ENCODE results near the gene CFAP77.

DNA sequence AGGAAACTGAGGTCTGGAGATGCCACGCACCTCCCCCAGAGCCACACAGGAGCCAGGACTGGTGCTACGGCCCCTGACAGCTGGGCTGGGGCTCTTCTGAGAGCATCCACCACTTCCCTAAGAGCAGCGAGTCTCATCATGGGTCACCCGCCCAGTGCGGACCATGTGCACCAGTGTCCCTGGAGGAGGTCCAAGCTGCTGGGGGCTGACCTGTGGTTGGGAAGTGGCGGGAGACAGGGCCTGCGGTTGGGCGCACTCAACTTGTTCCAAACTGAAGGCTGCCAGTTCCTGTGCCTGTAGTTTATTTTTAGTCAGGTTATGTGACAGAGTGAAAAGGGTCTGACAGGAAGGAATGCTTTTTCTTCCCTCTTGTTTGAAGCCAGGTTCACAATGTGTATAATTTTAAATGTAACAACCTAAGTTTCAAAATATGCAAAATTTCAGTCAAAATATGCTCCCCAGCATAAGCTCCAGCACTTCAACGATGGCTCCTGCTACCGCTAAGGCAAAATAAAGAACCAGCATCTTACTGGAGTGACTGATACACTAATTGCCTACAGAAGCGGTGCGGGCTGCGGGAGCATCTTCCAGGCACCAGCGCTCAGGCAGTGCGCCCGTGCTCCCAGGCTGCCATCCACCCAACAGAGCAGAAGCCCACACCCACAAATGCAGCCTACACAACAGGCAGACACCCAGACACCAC is 187.2 kb downstream of the CFAP77 start:
- TF ChIP-seq, protein P1, sequence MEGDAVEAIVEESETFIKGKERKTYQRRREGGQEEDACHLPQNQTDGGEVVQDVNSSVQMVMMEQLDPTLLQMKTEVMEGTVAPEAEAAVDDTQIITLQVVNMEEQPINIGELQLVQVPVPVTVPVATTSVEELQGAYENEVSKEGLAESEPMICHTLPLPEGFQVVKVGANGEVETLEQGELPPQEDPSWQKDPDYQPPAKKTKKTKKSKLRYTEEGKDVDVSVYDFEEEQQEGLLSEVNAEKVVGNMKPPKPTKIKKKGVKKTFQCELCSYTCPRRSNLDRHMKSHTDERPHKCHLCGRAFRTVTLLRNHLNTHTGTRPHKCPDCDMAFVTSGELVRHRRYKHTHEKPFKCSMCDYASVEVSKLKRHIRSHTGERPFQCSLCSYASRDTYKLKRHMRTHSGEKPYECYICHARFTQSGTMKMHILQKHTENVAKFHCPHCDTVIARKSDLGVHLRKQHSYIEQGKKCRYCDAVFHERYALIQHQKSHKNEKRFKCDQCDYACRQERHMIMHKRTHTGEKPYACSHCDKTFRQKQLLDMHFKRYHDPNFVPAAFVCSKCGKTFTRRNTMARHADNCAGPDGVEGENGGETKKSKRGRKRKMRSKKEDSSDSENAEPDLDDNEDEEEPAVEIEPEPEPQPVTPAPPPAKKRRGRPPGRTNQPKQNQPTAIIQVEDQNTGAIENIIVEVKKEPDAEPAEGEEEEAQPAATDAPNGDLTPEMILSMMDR (IDR thresholded peaks at IDR 0.05; ENCODE audit: insufficient read depth, low read length, poor library complexity, severe bottlenecking) = no peak
- no peak for TF ChIP-seq EZH2phosphoT487 (conservative IDR thresholded peaks at IDR 0.05; ENCODE audit: low read length)

Data from SU-DHL-6 (cell line).